HCT116 (cell line): Measurements from ENCODE around the gene ADGRL3. TPM values are rescaled to one million over a fixed set of nuclear protein-coding genes. Genes with fewer than 3 reads are reported as not detected.

ENCODE experiments used
- ATAC-seq: fragments of 200-7000 bp; cut with Tn5 transposase; 2 replicates; pipeline ENCODE4 v1.9.1; 2020; ENCODE audit warnings: mild to moderate bottlenecking, moderate library complexity
- BruUV-seq: library from RNA; stranded (reverse); fragments of 400-500 nt; replicated peaks from 2 replicates; lab custom pipeline; 2021; lab: Mats Ljungman, UMichigan
- CTCF ChIA-PET: fragments of 300-600 bp; sonication (Branson Sonifier 250); formaldehyde crosslinking; loops from one replicate; lab custom pipeline; 2021; ENCODE audit warnings: antibody characterized with exemption; lab: Charles Lee
- POLR2A ChIA-PET: fragments of 300-600, 350-600 bp; sonication (Branson Sonifier 250); formaldehyde crosslinking; loops from one replicate; lab custom pipeline; 2021; ENCODE audit warnings: antibody characterized with exemption; lab: Charles Lee
- RAD21 ChIA-PET, 2 experiments: fragments of 300-600 bp; sonication (Branson Sonifier 250); formaldehyde crosslinking; loops; one replicate each; lab custom pipeline; 2023; ENCODE audit warnings: low total read pairs in 2 of 2; ENCODE audit not compliant: uncharacterized antibody in 2 of 2, unreplicated experiment in 2 of 2, low non-redundant PET in 1 of 2; lab: Charles Lee
- DNase-seq: peaks from one replicate; pipeline ENCODE4 v3.0.0-alpha.2; 2010; ENCODE audit warnings: low read depth, low spot score
- H2AFZ ChIP-seq: fragments of 200-600 bp; shearing (Covaris generic), sonication (generic); 2 replicates; pipeline ENCODE4 v1.6.1; 2017; ENCODE audit warnings: low read depth, mixed run types, mixed read lengths, antibody characterized with exemption, low read length; ENCODE audit not compliant: poor library complexity, severe bottlenecking
- H3K27ac ChIP-seq: 2 replicates; pipeline ENCODE4 v1.5.1; 2012; ENCODE audit warnings: low read depth, low read length
- H3K27me3 ChIP-seq: fragments of 200-600 bp; sonication (generic); 2 replicates; pipeline ENCODE4 v1.6.1; 2016; ENCODE audit warnings: mixed run types, low read length, mixed read lengths; ENCODE audit not compliant: insufficient read depth
- H3K36me3 ChIP-seq, 2 experiments: fragments of 200-500 bp in 1 of 2; fragments of 200-600 bp in 1 of 2; sonication (Bioruptor generic) in 1 of 2; sonication (generic) in 1 of 2; 2 replicates each; pipeline versions ENCODE4 v1.5.1 to v1.6.1; 2014 to 2016; ENCODE audit warnings: low read length in 2 of 2, inconsistent platforms in 1 of 2, mixed read lengths in 1 of 2, mixed run types in 1 of 2; ENCODE audit not compliant: insufficient read depth in 2 of 2, control insufficient read depth in 1 of 2
- H3K4me1 ChIP-seq, 2 experiments: fragments of 200-600 bp in 1 of 2; sonication (generic) in 1 of 2; 2 replicates each; pipeline versions ENCODE4 v1.5.1 to v1.6.1; 2012 to 2017; ENCODE audit warnings: low read length in 2 of 2, inconsistent platforms in 1 of 2, mild to moderate bottlenecking in 1 of 2, mixed read lengths in 1 of 2, mixed run types in 1 of 2, moderate library complexity in 1 of 2; ENCODE audit not compliant: insufficient read depth in 2 of 2, control insufficient read depth in 1 of 2
- H3K4me2 ChIP-seq: fragments of 200-600 bp; sonication (generic); 2 replicates; pipeline ENCODE4 v1.6.1; 2017; ENCODE audit warnings: mixed run types, low read length, mixed read lengths
- H3K4me3 ChIP-seq, 2 experiments: fragments of 200-600 bp in 1 of 2; sonication (generic) in 1 of 2; replicated peaks in 1 of 2; 2 replicates each; pipeline ENCODE4 v1.5.1; 2011 to 2016; ENCODE audit warnings: low read length in 2 of 2, control low read depth in 1 of 2, low read depth in 1 of 2, mild to moderate bottlenecking in 1 of 2, mixed read lengths in 1 of 2, mixed run types in 1 of 2
- H3K79me2 ChIP-seq: fragments of 200-600 bp; sonication (generic); 2 replicates; pipeline ENCODE4 v1.6.1; 2017; ENCODE audit warnings: mild to moderate bottlenecking, mixed run types, low read length, moderate library complexity, mixed read lengths; ENCODE audit not compliant: insufficient read depth
- H3K9ac ChIP-seq: fragments of 200-600 bp; sonication (generic); 2 replicates; pipeline ENCODE4 v1.6.1; 2016; ENCODE audit warnings: low read length, mixed read lengths
- H3K9me2 ChIP-seq: fragments of 200-600 bp; sonication (generic), shearing (Covaris generic); 2 replicates; pipeline ENCODE4 v1.6.1; 2017; ENCODE audit warnings: mixed run types, mild to moderate bottlenecking, moderate library complexity; ENCODE audit not compliant: insufficient read depth
- H3K9me3 ChIP-seq, 2 experiments: fragments of 200-500 bp in 1 of 2; fragments of 200-600 bp in 1 of 2; sonication (Bioruptor generic) in 1 of 2; sonication (generic) in 1 of 2; 2 replicates each; pipeline ENCODE4 v1.6.1; 2014 to 2017; ENCODE audit warnings: low read length in 2 of 2, mixed read lengths in 2 of 2, inconsistent platforms in 1 of 2, low read depth in 1 of 2, mild to moderate bottlenecking in 1 of 2, mixed run types in 1 of 2, moderate library complexity in 1 of 2; ENCODE audit not compliant: control insufficient read depth in 1 of 2, insufficient read depth in 1 of 2
- H4K20me1 ChIP-seq: fragments of 200-600 bp; sonication (generic), shearing (Covaris generic); 2 replicates; pipeline ENCODE4 v1.6.1; 2017; ENCODE audit warnings: mixed run types, mild to moderate bottlenecking, moderate library complexity; ENCODE audit not compliant: insufficient read depth
- YY1 ChIP-seq: IDR thresholded peaks from 2 replicates; pipeline ENCODE4 v1.6.1; 2011; ENCODE audit warnings: low read length, low read depth, moderate library complexity, mild to moderate bottlenecking; ENCODE audit not compliant: insufficient replicate concordance; ENCODE audit errors: extremely low read depth
- intact Hi-C: fragments of 100-400 bp; cut with micrococcal nuclease; formaldehyde crosslinking; loops from 2 replicates; pipeline ENCODE4 v1.10.0; 2022
- total RNA-seq: library from RNA; stranded (reverse); gene quantifications from one replicate; pipeline ENCODE4 v1.2.1, GENCODE V29; 2021; ENCODE audit not compliant: unreplicated experiment
- TF ChIP-seq, protein P1 (sequence below): IDR thresholded peaks from 2 replicates; pipeline ENCODE4 v1.6.1; 2012; ENCODE audit warnings: low read depth
- TF ChIP-seq, protein P2 (sequence below), 3 experiments: fragments of 200-600 bp in 1 of 3; sonication (generic) in 1 of 3; IDR thresholded peaks in 2 of 3; conservative IDR thresholded peaks in 1 of 3; 2 replicates each; pipeline ENCODE4 v1.5.1; 2012 to 2017; ENCODE audit warnings: low read depth in 2 of 3, low read length in 2 of 3, antibody characterized with exemption in 1 of 3, borderline replicate concordance in 1 of 3, control low read depth in 1 of 3, mild to moderate bottlenecking in 1 of 3, mixed read lengths in 1 of 3, mixed run types in 1 of 3, moderate library complexity in 1 of 3; ENCODE audit not compliant: insufficient read depth in 1 of 3

Gene ADGRL3
- total RNA-seq, 1 experiment from 2014 or later: not detected

DNA sequence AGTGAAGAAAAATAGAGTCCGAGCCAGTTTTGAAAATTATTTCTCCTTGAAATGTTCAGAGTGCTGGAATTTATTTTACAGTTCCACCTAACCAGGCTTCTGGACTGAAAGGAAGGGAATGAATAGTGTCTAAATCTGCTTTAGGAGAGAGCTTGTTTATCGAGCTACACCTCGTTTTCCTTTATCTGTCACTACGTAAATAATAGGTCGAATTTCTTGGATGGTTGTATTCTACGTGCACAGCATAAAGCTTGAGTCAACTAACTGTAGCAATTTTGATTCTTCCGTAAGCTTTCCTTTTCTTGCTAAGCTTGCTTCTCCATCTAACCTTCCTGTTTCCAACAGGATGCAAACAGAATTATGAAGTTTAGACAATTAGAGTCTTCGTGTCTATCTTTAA, 48.6 kb downstream of the ADGRL3 start:
- H3K4me3 ChIP-seq: no peak overlapping the region
- no peaks in the 10 kb centered on the region for H3K27me3 ChIP-seq
- peaks cover 11 to 18% of the 10 kb centered on the region in 2 experiments; a peak in 2 of 4 replicates for H3K9me3 ChIP-seq
- H2AFZ ChIP-seq: no peak overlapping the region
- H3K79me2 ChIP-seq: no peaks in the 10 kb centered on the region
- intact Hi-C loops: no loop called here
- no peak overlapping the region for H3K27ac ChIP-seq
- DNase-seq (no peak), ATAC-seq (no peak)
- POLR2A ChIA-PET: no interaction called here
- CTCF ChIA-PET: no interaction called here
- BruUV-seq: no TSS peak
- RAD21 ChIA-PET: no interaction called here
- H3K4me2 ChIP-seq: no peak overlapping the region
- H3K36me3 ChIP-seq: no peaks in the 10 kb centered on the region
- no peaks in the 10 kb centered on the region for H3K4me1 ChIP-seq
- H3K9me2 ChIP-seq: no peaks in the 10 kb centered on the region
- TF ChIP-seq, protein P1, sequence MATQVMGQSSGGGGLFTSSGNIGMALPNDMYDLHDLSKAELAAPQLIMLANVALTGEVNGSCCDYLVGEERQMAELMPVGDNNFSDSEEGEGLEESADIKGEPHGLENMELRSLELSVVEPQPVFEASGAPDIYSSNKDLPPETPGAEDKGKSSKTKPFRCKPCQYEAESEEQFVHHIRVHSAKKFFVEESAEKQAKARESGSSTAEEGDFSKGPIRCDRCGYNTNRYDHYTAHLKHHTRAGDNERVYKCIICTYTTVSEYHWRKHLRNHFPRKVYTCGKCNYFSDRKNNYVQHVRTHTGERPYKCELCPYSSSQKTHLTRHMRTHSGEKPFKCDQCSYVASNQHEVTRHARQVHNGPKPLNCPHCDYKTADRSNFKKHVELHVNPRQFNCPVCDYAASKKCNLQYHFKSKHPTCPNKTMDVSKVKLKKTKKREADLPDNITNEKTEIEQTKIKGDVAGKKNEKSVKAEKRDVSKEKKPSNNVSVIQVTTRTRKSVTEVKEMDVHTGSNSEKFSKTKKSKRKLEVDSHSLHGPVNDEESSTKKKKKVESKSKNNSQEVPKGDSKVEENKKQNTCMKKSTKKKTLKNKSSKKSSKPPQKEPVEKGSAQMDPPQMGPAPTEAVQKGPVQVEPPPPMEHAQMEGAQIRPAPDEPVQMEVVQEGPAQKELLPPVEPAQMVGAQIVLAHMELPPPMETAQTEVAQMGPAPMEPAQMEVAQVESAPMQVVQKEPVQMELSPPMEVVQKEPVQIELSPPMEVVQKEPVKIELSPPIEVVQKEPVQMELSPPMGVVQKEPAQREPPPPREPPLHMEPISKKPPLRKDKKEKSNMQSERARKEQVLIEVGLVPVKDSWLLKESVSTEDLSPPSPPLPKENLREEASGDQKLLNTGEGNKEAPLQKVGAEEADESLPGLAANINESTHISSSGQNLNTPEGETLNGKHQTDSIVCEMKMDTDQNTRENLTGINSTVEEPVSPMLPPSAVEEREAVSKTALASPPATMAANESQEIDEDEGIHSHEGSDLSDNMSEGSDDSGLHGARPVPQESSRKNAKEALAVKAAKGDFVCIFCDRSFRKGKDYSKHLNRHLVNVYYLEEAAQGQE: no peak
- no peak for TF ChIP-seq YY1
- TF ChIP-seq, protein P2, sequence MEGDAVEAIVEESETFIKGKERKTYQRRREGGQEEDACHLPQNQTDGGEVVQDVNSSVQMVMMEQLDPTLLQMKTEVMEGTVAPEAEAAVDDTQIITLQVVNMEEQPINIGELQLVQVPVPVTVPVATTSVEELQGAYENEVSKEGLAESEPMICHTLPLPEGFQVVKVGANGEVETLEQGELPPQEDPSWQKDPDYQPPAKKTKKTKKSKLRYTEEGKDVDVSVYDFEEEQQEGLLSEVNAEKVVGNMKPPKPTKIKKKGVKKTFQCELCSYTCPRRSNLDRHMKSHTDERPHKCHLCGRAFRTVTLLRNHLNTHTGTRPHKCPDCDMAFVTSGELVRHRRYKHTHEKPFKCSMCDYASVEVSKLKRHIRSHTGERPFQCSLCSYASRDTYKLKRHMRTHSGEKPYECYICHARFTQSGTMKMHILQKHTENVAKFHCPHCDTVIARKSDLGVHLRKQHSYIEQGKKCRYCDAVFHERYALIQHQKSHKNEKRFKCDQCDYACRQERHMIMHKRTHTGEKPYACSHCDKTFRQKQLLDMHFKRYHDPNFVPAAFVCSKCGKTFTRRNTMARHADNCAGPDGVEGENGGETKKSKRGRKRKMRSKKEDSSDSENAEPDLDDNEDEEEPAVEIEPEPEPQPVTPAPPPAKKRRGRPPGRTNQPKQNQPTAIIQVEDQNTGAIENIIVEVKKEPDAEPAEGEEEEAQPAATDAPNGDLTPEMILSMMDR (IDR thresholded peaks at IDR 0.05 in 2 of 3, conservative IDR thresholded peaks at IDR 0.05 in 1 of 3; ENCODE audit: borderline replicate concordance in 1 of 3, insufficient read depth in 1 of 3, low read depth in 2 of 3, low read length in 2 of 3): no peak
- H4K20me1 ChIP-seq: no peaks in the 10 kb centered on the region
- H3K9ac ChIP-seq: no peak overlapping the region
